Measurements from ENCODE around the gene SEC23B.
"Not testable (repeated sequence)": the region's sequence is repeated elsewhere in the genome, so short reads cannot be mapped to it uniquely, and the experiment has no call there.

Gene SEC23B

DNA sequence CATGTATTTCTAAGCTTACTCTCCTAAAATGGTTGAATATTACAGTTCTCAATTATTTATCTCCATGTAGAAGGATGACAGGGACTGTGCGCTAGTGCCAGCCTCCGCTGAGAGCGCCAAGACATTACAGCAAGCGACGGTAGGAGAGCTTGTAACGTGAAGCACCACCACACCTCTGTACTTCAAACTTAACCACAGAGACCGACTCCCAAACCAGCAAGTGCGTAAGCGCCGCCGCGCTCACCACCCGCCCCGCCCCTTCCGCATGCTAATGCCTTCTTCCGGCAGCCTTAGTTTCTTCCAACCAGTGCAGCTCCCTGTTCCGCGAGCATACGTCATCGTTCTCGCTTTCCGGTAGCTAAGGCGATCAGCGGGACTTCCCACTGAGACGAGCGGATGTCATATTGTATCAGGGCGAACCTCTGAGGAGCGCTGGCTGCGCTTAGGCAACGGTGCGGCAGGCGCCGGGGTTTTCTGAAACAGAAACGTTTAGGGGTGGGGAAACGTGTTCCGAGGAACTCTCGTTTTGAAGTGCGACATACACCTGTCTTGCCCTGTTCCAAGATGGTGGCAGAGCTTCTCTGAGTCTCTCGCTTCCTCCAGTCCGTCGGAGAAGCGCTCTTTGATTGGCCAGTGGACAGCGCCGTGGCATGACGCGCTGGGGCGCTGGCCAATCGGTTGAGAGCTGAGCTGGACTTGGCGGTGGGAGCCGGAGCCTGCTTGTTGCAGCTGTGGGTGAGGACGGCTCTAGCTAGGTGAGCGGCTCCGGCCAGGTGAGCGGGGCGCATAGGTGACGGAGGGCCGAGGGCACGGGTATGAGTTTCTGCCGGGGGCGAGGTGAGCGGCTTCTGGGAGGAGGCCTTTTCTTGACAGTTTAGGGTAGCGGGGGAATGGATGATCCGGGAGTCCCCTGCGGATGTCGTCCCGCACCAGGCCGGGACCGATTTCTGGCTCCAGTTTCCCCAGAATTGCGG, at the start of gene SEC23B:
SEC23B (plus strand) TSS at position 723 of the 974 bp plus-strand sequence. CDS start 2,896 bp downstream, outside the sequence.
- peak; percentile 99 for DNase-seq (ENCODE audit: low spot score)

- DNase-seq (ENCODE audit: low spot score) = no peak
These were observed 42.1 kb upstream of the SEC23B start for GRCh38 chr20:18465536-18466200.

DNA sequence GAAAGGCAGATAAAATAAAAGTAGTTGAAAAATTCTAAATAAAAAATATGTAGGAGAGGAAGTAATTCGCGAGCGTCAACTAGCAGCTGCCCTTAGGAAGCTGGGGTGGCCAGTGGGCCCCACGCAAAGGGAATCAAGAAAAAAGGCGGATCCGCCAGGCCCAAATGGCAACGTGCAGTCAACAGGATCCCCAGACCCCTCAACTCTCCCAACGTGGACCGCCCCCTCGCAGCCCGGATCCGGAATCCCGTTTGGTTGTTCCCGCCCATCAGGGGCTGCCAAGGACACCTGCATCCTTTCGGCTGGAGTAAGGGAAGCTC, 41.2 kb upstream of the SEC23B start:
- DNase-seq (ENCODE audit: low spot score) = no peak

DNA sequence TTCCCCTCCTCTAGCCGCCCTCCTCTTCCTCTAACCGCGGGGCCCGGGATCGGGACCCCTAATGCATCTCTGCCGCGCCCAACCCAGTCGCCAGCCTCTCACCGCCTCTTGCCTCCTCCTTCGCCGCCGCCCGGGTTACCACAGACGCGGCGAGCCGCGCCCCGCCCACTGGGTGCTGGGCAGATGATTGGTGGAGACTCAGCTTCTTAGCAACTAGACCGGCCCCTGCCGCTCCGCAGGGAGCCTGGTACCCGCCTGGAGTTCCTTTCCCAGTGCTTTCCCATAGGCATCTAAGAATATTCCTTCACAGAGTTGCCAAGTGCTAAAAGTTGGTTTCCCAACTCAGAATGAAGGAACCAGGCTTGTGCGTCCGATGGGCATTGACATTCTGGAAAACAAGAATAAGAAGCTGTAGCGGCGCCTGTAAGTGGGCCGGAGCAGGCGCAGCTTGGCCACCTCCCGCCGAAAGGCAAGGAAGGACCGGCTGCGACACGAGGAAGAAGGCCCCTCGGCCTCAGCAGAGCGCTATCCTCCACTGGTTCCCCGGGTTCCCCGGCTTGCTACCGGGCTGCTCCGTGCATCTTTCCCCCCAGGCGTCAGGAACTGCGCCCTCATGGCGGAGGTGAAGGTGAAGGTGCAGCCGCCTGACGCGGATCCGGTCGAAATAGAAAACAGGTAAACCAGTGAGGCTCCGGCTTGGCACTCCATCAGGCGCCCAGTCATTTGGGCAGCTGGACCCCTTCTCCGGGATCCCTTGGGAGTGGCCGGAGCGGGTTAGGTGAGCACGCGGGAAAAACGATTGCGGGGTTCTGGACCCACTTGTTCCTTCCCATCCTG, 40.6 kb upstream of the SEC23B start, which contains the start of the genes DZANK1 and POLR3F:
DZANK1 (minus strand) TSS at position 137 of the 837 bp plus-strand sequence. CDS start 1,672 bp downstream, outside the sequence.
POLR3F (plus strand) TSS at position 497 of the 837 bp plus-strand sequence; CDS start at position 614, 117 bp downstream.
- DNase-seq (ENCODE audit: low spot score) = peak; percentile 97

- no peak for DNase-seq (ENCODE audit: low spot score)
These were observed 30.5 kb upstream of the SEC23B start for GRCh38 chr20:18477218-18477617.

GRCh38 chr20:18477821-18478220, 29.9 kb upstream of the SEC23B start:
- no peak for DNase-seq (ENCODE audit: low spot score)

- DNase-seq (ENCODE audit: low spot score) = no peak
These were observed 26.1 kb upstream of the SEC23B start for GRCh38 chr20:18481596-18481995.

GRCh38 chr20:18488301-18488700, 19.4 kb upstream of the SEC23B start:
- no peak for DNase-seq (ENCODE audit: low spot score)

- no peak for DNase-seq (ENCODE audit: low spot score)
These were observed 11.7 kb upstream of the SEC23B start for GRCh38 chr20:18496042-18496441.

DNA sequence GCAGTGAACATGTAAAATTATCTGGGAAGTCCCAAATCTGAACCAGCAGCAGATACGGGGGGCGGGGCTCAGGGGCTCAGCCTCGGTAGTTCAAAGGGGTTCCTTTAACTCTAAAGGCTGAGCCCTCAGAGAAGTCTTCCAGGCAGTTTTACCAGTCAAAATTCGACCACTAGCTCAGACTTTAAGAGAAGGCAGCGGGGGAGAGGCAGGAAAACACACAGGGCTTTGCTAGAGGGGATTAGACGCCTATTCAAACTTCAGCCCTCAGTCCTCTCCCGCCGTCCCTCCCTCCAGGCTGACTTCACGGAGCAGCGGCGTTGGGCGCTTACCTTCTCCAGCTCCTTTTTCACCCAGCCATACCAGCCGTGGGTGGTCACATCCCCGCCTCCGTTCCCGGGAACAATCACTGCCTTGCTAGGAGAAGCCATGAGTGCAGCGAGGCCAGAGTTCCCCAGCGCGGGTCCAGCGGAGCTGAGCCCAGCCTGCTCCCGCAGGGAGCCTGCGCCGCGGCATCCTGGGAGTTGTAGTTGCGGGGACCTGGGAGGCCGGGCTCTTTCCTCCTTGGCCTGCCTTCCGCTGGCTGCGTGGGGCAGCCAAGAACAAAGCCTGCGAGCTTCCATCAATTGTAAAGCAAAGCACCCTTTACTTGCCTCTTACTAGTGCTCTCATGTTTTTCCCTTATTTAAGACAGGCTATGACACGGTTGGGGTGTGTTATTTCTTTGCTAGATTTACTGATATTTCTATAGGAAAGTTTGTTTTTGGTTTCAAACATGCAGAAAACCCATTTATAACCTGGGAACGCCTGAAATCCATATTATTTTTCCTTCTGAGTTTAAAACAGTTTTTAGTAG, 10.8 kb upstream of the SEC23B start, which contains the start of gene RBBP9:
RBBP9 (minus strand) TSS at position 486 of the 853 bp plus-strand sequence; CDS start at position 428, 58 bp downstream.
- DNase-seq (ENCODE audit: low spot score) = peak; percentile 79

- no peak for DNase-seq (ENCODE audit: low spot score)
These were observed 10.1 kb upstream of the SEC23B start for GRCh38 chr20:18497603-18498002.

GRCh38 chr20:18501672-18502071, 6.1 kb upstream of the SEC23B start:
- DNase-seq (ENCODE audit: low spot score) = not testable (repeated sequence)

- no peak for DNase-seq (ENCODE audit: low spot score)
These were observed 3.2 kb upstream of the SEC23B start for GRCh38 chr20:18504479-18505060.

GRCh38 chr20:18506744-18507143, 996 bp upstream of the SEC23B start:
- no peak for DNase-seq (ENCODE audit: low spot score)

- no peak for DNase-seq (ENCODE audit: low spot score)
These were observed 3.8 kb downstream of the SEC23B start for GRCh38 chr20:18511571-18511970.

GRCh38 chr20:18513208-18513607, 5.5 kb downstream of the SEC23B start:
- DNase-seq (ENCODE audit: low spot score) = no peak

- no peak for DNase-seq (ENCODE audit: low spot score)
These were observed 6.4 kb downstream of the SEC23B start for GRCh38 chr20:18514127-18514526.

DNA sequence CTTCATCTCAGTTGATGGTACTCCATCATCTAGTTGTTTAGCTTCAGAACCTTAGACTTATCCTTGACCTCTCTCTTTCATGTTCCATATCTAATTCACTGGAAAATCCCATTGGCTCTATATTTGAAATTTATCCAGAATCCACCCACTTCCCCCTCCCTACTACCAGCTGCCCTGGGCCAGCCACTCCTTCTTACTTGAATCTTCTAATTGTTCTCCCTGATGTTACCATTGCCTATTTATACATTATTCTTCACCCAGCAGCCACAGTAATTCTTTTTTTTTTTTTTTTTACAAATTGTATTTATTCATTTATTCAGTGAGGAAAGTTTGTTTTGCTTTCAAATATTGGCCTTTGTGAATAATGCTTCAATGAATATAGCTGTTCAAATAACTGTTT, 8.2 kb downstream of the SEC23B start:
- DNase-seq (ENCODE audit: low spot score) = peak; percentile 29

GRCh38 chr20:18522066-18522465, 14.3 kb downstream of the SEC23B start:
- DNase-seq (ENCODE audit: low spot score) = not testable (repeated sequence)

GRCh38 chr20:18523066-18523465, 15.3 kb downstream of the SEC23B start:
- no peak for DNase-seq (ENCODE audit: low spot score)
